ENCODE data around the gene SEMA5A.

SEMA5A gene

GRCh38 chr5:9040475-9040874 is 505.4 kb downstream of the SEMA5A start:
- no peak for DNase-seq

- DNase-seq = no peak
Observed at GRCh38 chr5:9037048-9037447, 508.8 kb downstream of the SEMA5A start.

GRCh38 chr5:9035346-9035745 is 510.5 kb downstream of the SEMA5A start:
- no peak for DNase-seq

- DNase-seq = no peak
Observed at GRCh38 chr5:9034649-9035048, 511.2 kb downstream of the SEMA5A start.

- no peak for DNase-seq
Observed at GRCh38 chr5:9033524-9033923, 512.4 kb downstream of the SEMA5A start.

GRCh38 chr5:9025942-9026341 is 519.9 kb downstream of the SEMA5A start:
- DNase-seq = no peak

GRCh38 chr5:9020996-9021395 is 524.9 kb downstream of the SEMA5A start:
- DNase-seq = no peak

GRCh38 chr5:9015937-9016270 is 530.0 kb downstream of the SEMA5A start:
- no peak for DNase-seq

- no peak for DNase-seq
Observed at GRCh38 chr5:9015260-9015936, 530.5 kb downstream of the SEMA5A start.

- DNase-seq = no peak
Observed at GRCh38 chr5:9013147-9013546, 532.7 kb downstream of the SEMA5A start.

- DNase-seq = no peak
Observed at GRCh38 chr5:9009931-9010651, 535.8 kb downstream of the SEMA5A start.

- DNase-seq = no peak
Observed at GRCh38 chr5:8997542-8998070, 548.3 kb downstream of the SEMA5A start.

- DNase-seq = no peak
Observed at GRCh38 chr5:8993031-8993430, 552.8 kb downstream of the SEMA5A start.

All from NCI-H187 treated with DMSO at 0.1 percent for 48 hours (cell line).